HG03097 (cell line): ENCODE results near the gene KLK3.

Experiments used
- ATAC-seq: cut with Tn5 transposase; IDR thresholded peaks from one replicate; pipeline ENCODE4 v1.9.1; 2021; ENCODE audit not compliant: unreplicated experiment, low FRiP score

The KLK3 gene

DNA sequence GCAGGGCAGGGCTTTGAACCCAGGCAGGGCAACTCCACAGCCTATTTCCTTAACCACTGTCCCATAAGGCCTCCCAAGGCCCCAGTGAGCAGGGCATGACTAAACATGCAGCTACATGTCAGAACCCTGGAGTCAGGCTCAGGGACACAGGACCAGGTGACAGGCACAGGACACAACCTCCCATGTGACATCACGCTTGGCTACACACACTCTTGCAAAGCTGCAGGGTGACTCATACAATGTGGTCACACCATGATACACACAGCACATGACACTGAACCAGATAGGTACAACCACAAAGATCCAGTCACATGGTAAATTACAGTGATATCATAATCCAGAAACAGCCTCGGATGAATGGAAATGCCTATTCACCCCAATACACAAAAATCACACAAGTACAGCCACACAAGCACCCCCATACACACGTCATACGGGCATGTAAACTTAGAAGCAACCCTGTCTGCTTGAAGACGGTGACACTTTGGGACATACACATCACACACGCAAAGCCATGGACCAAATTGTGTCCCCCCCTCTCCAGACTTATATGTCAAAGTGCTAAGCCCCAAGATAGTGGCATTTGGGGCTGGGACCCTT, 42.0 kb downstream of the KLK3 start:
- ATAC-seq, result peak; percentile 73

DNA sequence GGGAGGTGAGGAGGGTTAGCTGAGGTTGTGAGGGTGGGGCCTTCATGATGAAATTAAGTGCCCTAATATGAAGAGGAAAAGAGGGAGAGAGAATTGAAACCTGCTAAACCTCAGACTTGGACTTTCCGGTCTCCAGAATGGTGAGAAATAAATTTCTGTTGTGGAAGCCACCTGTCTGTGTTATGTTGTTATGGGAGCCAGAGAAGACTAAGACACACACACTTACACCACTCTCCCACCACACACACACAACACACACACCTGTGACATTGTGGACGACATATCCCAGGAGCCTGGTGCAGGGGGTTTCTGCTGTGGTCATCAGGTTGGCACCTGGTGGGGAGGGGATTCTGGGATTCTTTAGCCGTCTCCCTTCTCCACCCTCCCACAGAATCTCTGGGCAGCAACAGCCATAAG, 42.5 kb downstream of the KLK3 start:
- peak; percentile 38 for ATAC-seq

DNA sequence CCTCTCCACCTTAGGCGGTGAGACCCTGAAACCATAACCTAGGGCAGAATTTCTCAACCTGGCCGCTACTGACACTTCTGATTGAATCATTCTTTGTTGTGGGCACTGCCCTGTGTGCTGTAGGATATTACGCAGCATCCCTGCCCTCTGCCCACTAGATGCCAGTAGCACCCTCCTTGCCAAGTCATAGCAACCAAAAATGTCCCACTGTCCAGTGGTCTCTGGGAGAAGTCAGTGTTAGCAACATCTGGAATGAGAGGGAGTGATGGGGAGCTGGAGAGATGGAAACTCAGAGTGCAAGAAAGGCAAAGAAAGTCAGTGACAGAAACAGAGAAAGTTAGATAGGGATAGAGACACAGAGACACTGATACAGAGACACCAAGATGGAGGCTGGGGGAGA, 42.9 kb downstream of the KLK3 start:
- no peak for ATAC-seq

DNA sequence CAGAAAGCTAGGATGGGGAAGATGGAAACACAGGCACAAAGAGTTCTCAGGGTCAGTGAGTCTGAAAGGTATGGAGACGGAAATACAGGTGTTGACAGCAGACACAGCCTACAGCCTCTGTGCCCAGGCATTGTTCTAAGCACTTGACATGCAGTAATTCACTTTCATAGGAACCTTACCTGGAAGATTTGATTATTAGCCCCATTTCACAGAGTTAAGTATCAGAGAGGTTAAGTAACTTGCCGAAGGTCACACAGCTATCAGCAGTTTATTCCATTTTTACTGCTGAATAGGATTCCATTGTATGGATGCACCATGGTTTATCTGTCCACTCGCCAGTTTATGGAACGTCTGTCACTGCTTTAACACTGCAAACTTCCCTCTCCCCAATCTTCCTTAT, 43.3 kb downstream of the KLK3 start:
- no peak for ATAC-seq

DNA sequence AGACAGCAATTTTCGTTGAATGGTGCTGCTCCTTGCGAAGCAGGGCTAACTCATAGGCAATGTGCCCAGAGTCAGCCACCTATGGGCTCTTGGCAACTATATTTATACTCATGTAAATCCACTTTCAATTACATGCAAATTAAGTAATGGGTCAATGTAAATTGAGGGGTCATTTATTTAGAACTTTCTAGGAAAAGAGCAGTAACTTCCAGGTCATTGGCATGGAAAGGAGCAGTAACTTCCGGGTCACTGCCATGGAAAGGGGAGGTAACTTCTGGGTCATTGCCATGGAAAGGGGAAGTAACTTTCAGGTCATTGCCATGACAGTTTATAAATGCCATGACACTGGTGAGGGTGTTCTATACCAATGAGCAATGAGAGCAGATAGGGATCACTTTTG, 44.9 kb downstream of the KLK3 start:
- ATAC-seq, result no peak

DNA sequence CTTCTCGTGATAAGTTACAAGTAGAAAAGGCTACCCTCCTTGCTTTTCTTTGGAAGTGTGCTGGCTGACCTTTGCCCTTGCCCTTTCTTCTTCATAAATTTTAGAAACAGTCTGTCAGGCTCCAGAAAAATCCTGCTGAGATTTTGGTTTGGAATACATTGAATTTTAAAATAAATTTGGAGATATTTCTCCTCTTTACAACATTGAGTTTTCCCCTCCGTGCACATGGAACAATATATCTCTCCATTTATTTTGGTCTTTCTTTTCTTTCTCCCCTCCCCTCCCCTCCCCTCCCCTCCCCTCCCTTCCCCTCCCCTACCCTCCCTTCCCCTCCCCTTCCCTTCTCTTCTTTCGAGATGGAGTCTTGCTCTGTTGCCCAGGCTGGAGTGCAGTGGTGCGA, 47.9 kb downstream of the KLK3 start:
- no peak for ATAC-seq

DNA sequence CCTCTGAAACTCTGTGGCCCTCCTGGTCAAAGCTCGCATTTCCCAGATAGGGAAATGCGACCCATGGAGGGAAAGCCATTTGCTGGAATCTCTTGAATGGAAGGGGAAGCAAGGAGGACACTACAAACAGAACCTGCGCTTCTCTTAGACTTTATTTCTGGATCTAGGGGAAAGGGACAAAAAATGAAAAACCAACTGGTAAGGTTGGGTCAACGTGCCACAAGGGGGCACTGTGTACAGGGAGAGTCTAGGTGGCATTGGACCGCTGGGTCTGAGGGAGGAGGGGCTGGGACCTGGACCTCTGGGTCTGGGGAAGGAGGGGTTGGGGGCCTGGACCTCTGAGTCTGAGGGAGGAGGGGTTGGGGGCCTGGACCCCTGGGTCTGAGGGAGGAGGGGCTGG, 51.5 kb downstream of the KLK3 start:
- ATAC-seq, result no peak

DNA sequence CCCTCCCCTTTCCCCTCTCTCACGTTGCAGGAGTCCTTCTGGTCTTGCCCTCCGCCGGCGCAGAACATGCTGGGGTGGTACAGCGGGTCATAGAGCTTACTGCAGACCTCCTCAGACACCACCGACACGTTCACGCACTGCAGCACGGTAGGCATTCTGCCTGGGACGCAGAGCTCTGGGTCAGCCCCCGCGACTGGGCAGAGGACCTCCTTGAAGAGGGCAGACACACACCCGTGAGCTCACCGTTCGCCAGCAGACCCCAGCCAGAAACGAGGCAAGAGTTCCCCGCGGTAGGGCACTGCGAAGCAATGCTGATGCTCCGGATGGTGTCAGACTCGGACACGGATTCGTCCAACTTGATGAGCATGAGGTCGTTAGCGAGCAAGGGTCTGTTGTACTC, 53.6 kb downstream of the KLK3 start:
- no peak for ATAC-seq

DNA sequence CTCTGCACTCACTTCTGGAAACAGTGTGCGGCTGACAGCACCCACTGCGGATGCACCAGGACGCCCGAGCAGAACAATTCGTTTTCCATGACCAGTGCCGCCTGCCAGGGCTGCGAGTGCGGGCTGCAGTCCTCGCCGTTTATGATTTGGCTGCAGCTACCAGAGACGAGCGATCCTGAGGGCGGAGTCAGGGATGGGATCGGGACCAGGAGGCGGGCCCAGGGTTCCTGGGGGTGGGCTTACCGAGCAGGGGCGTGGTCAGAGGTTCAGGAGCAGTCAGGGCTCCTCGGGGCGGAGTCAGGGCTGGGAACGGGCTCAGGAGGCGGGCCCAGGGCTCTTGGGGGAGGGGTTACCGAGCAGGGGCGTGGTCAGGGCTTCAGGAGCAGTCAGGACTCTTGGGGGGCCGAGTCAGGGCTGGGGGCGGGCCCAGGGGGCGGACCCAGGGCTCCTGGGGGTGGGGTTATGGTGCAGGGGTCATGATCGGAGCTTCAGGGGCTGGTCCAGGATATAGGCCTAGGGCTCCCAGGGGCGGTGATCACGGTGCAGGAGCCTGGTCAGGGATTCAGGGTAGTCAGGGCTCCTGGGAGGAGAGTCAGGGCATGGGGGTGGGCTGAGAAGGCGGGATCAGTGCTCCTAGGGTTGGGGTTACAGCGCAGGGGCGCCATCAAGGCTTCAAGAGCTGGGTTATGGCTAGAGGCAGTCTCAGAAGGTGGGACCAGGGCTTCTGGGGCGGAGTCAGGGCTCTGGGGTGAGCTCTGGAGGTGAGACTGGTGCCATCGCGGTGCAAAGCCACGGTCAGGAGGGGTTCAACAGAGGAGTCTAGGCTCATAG, 54.7 kb downstream of the KLK3 start:
- ATAC-seq, result no peak
